GM12801 (cell line): Measurements from ENCODE around the gene RABGAP1.

ENCODE experiments used
- TF ChIP-seq, protein P1 (sequence below): IDR thresholded peaks from one replicate; pipeline ENCODE4 v1.5.1; 2011; ENCODE audit warnings: control low read depth; ENCODE audit not compliant: insufficient read length; ENCODE audit errors: extremely low read depth

The RABGAP1 gene

GRCh38 chr9:123002754-123003153, 61.9 kb downstream of the RABGAP1 start:
- TF ChIP-seq, protein P1, sequence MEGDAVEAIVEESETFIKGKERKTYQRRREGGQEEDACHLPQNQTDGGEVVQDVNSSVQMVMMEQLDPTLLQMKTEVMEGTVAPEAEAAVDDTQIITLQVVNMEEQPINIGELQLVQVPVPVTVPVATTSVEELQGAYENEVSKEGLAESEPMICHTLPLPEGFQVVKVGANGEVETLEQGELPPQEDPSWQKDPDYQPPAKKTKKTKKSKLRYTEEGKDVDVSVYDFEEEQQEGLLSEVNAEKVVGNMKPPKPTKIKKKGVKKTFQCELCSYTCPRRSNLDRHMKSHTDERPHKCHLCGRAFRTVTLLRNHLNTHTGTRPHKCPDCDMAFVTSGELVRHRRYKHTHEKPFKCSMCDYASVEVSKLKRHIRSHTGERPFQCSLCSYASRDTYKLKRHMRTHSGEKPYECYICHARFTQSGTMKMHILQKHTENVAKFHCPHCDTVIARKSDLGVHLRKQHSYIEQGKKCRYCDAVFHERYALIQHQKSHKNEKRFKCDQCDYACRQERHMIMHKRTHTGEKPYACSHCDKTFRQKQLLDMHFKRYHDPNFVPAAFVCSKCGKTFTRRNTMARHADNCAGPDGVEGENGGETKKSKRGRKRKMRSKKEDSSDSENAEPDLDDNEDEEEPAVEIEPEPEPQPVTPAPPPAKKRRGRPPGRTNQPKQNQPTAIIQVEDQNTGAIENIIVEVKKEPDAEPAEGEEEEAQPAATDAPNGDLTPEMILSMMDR, result no peak

- TF ChIP-seq, protein P1, result no peak
These were observed 62.6 kb downstream of the RABGAP1 start for GRCh38 chr9:123003466-123003865.

DNA sequence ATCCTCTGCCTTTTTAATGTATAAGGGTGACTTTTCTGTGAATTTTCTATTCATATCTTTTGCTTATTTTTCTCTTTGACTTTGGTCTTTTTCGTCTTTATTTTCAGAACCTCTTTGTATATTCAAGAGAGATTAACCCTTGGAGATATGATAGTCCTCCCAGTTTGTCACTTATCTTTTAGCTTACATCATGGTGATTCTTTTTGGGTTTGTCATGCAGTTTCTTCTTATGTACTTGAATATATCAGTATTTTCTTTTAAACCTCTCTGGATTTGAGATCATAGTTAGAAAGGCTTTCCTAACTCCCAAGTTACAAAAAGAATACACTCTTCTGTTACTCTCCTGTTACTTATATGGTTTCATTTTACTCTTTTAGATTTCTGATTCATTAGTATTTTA, 65.1 kb downstream of the RABGAP1 start:
- TF ChIP-seq, protein P1, result no peak

GRCh38 chr9:123007269-123007668, 66.4 kb downstream of the RABGAP1 start:
- TF ChIP-seq, protein P1, result no peak

GRCh38 chr9:123008909-123009308, 68.1 kb downstream of the RABGAP1 start:
- TF ChIP-seq, protein P1, result no peak

DNA sequence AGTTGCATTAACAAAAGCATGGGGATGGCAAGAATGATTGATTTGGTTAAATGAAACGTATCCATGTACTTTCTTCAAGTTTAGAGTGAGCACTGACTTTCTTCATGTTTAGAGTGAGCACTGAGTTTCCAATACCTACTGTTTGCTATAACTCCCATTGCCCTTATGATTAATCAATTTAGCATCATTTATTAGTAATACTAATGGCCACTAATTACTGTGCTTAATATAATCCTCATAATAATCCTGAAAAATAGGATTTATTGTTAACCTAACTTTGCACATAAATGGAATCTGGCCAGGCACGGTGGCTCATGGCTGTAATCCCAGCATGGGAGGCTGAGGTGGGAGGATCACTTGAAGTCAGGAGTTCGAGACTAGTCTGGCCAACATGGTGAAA, 70.6 kb downstream of the RABGAP1 start:
- TF ChIP-seq, protein P1, result no peak

DNA sequence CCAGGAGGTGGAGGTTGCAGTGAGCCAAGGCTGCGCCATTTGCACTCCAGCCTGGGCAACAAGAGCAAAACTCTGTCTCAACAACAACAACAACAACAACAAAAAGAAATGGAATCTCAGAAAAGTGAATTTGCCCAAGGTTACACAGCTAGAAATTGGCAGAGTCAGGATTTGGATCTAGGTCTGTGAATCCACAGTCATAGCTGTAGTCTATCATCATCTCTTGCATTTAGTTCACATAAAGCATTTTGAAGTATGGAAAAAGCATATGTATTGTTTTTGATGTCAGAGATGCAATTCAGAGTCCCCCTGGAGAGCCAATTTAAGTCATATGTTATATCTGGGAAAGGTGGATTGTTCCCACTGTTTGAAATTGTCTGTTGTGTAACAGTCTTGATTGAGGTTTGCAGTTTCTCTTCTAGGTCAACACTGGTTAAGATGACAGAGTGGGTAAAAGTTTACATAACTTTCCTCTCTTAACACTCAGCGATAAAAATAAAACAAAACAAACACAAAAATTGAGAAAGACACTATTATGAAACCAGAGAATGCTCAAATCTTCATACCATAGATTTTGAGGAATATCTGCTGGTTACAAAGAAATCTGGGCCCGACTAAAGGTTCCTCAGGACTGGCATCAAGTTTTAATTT, 71.2 kb downstream of the RABGAP1 start:
- TF ChIP-seq, protein P1, result no peak
